HUES6 (cell line): ENCODE measurements around the gene DNASE1L2.

Source experiments
- H3K27ac ChIP-seq: 2 replicates; pipeline ENCODE4 v1.7.0; 2013; ENCODE audit warnings: low read depth, mild to moderate bottlenecking, low read length, inconsistent platforms
- H3K27me3 ChIP-seq: 2 replicates; pipeline ENCODE4 v1.6.1; 2013; ENCODE audit warnings: low read length; ENCODE audit not compliant: control insufficient read depth, insufficient read depth
- H3K36me3 ChIP-seq: 2 replicates; pipeline ENCODE4 v1.6.1; 2013; ENCODE audit warnings: low read length; ENCODE audit not compliant: control insufficient read depth, insufficient read depth
- H3K4me1 ChIP-seq: 2 replicates; pipeline ENCODE4 v1.6.1; 2013; ENCODE audit warnings: low read length; ENCODE audit not compliant: control insufficient read depth, insufficient read depth
- H3K4me3 ChIP-seq: 2 replicates; pipeline ENCODE4 v1.5.1; 2013; ENCODE audit warnings: low read depth, low read length
- H3K9ac ChIP-seq: one replicate; pipeline ENCODE4 v1.6.1; 2013; ENCODE audit warnings: mild to moderate bottlenecking, low read length
- H3K9me3 ChIP-seq: 2 replicates; pipeline ENCODE4 v1.6.1; 2013; ENCODE audit warnings: low read depth, low read length; ENCODE audit not compliant: control insufficient read depth, insufficient read depth

The DNASE1L2 gene

DNA sequence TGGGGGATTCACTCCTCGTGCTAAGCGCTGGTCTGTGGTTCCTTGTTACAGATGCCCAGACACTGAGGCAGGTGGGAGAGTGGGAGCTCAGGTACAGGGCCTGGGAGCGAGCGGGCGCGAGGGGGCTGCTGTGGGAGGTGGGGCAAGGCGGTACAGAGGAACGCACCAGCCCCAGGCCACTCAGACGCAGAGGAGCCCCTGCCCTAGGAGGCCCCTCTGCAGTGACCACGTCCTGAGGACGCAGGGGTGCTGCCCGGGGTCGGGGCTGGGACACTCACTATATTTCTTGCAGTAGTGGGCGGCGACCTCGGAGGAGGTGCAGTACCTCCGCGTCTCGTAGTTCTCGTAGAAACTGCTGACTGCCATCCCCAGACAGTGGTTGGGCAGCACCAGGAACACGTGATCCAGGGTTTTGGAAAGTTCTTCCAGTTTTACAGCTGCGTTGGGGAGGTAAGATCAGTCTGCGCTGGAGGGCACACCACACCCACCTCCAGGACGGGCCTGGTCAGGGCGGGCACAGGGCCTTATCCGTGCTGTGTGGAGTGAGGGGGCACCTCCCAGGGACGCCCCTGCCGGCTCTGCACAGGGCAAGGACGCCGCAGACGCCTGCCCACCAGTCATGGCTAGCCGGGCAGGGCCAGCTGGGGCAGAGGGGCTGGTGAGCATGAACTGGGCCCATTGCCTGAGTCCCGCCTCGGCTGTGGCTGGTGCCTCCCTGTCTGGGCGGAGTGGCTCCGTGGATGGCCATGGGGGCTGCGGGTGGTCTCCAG is 47.9 kb downstream of the DNASE1L2 start:
- Histone ChIP-seq H3K36me3 (no peaks in the 10 kb centered on the region), H3K4me3 (no peak overlapping the region), H3K27ac (no peak overlapping the region), H3K9ac (no peak overlapping the region), H3K4me1 (no peaks in the 10 kb centered on the region), H3K27me3 (no peaks in the 10 kb centered on the region), H3K9me3 (no peaks in the 10 kb centered on the region)

DNA sequence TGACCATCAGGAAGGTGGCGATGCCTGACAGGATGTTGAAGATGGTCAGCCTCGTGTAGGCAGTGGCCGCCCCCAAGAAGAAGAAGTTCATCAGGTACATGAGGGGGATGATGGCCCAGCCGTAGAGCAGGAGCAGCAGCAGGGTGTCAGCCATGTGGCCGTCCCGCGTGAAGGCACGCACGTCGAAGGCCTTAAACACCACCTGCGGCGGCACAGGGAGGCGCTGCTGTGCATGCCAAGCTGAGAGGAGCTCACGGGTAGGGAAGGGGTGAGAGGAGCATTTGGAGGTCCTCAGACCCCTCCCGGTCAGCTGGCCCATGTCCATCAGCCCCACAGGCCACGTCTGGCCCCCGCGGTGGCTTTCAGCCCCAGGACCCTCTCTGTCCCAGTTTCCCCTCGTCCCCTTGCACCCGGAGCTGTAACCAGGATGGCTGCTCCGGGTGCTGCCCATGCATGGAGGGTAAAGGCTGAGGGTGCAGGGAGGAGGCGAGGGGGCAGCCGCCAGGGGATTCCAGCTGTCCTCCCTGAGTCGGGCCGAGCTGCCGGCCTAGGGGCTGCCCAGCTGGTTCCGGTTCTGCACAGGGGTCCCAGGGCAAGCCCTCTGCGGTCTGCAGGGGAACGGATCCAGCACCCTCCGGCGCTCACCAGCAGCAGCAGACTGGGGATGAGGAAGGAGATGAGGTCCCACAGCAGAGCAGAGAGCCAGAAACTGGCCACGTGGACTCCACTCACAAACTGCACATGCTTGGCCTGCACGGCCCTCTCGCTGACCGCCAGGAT is 48.7 kb downstream of the DNASE1L2 start:
- H3K4me3 ChIP-seq: no peak overlapping the region
- H3K9ac ChIP-seq: no peak overlapping the region
- H3K27me3 ChIP-seq: no peaks in the 10 kb centered on the region
- H3K27ac ChIP-seq: no peak overlapping the region
- no peaks in the 10 kb centered on the region for H3K9me3 ChIP-seq
- no peaks in the 10 kb centered on the region for H3K4me1 ChIP-seq
- no peaks in the 10 kb centered on the region for H3K36me3 ChIP-seq

DNA sequence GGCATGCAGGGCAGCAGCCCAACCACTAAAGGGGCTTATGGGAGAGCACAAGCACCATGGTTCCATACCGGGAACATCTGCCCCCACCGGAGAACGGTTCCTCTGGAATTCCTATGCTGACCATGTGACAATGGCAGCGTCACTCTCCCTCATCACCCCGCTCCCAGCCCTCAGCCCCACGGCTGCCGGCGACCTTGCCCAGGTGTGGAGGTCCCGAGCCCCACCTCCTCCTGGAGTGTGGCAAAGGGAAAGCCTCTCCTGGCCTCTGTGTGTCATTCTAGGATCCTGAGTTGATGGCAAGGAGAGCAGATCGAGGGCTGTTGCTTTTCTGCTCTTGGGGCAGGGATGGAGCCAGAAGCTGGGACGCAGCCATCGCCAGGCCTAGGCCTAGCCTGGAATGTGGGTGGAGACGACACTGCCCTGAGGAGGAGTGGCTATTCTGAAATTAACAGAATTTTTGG is 49.5 kb downstream of the DNASE1L2 start:
- Histone ChIP-seq H3K4me1 (no peaks in the 10 kb centered on the region), H3K36me3 (no peaks in the 10 kb centered on the region), H3K27me3 (no peaks in the 10 kb centered on the region), H3K27ac (no peak overlapping the region), H3K4me3 (no peak overlapping the region), H3K9me3 (no peaks in the 10 kb centered on the region), H3K9ac (no peak overlapping the region)

DNA sequence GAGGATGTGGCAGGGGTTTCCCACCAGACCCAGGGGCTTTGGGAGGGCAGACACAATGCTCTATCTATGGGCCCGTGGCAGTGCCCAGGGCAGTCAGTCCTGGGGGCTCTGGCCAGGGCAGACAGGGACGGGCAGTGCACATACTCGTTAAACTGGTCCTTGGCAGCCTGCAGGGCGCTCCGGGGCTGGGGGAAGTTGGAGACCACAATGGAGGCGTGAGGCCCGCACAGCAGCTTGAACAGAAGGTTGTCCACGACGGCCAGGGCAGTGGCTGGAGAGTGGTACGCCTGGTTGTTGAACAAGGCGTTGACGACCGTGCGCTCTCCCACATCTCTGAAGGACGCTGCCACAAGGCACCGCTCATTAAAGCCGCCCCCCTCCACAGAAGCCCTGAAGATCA is 50.3 kb downstream of the DNASE1L2 start:
- H3K9ac ChIP-seq: no peak overlapping the region
- no peaks in the 10 kb centered on the region for H3K27me3 ChIP-seq
- H3K36me3 ChIP-seq: no peaks in the 10 kb centered on the region
- no peaks in the 10 kb centered on the region for H3K4me1 ChIP-seq
- no peak overlapping the region for H3K27ac ChIP-seq
- H3K4me3 ChIP-seq: no peak overlapping the region
- no peaks in the 10 kb centered on the region for H3K9me3 ChIP-seq

DNA sequence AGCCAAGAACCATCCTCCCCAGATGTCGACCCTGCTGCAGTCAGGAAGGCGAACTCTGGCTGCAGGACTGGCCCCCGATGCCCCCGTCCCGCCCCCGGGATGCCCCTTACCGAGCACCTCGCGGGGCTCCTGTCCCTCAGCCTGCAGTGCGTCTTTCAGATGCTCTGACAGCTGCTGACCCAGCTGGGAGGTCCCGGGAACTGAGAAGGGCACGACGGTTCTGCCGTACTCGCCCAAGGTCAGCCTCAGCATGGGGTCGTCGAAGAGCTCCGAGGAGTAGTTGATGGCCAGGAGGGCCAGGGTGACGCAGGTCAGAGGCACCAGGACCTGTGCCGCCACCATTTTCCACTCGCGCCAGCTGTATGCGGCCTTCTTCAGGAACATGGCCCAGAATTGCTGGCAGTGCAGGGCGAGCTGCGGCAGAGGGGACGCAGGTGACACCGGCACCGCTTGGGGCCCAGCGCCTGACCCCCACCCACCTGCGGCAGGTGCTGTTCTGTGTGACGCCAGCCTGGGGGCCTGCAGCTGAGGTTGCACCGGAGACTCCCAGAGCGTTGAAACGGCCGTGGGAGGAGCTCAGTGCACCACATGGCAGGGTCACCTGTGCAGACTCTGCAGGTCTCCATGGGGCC is 51.8 kb downstream of the DNASE1L2 start:
- no peak overlapping the region for H3K4me3 ChIP-seq
- H3K27me3 ChIP-seq: no peaks in the 10 kb centered on the region
- no peaks in the 10 kb centered on the region for H3K9me3 ChIP-seq
- no peak overlapping the region for H3K27ac ChIP-seq
- no peaks in the 10 kb centered on the region for H3K4me1 ChIP-seq
- H3K9ac ChIP-seq: no peak overlapping the region
- no peaks in the 10 kb centered on the region for H3K36me3 ChIP-seq
